ENCODE measurements around the gene KDSR. TPM values are rescaled to one million over a fixed set of nuclear protein-coding genes. Genes with fewer than 3 reads are reported as not detected.

KDSR gene
- total RNA-seq, 1 experiment from 2014 or later, result 29.8 TPM

- no peaks in the 10 kb centered on the region for H3K4me1 ChIP-seq (ENCODE audit: control insufficient read depth, insufficient read depth, low read length)
- no peaks in the 10 kb centered on the region for H3K9me3 ChIP-seq (ENCODE audit: control insufficient read depth, insufficient read depth, low read depth, low read length)
- no peak for DNase-seq (ENCODE audit: low read depth, low spot score)
- H3K27me3 ChIP-seq (ENCODE audit: control insufficient read depth, insufficient read depth, low read length), result no peaks in the 10 kb centered on the region; the same call in none of the 2 replicates
- in situ Hi-C loops (cut with HindIII; ENCODE audit: low pct_unique_long_range_greater_than_20kb, low sequenced_read_pairs) (no loop called here), intact Hi-C loops (cut with micrococcal nuclease; ENCODE audit: unreplicated experiment) (no loop called here)
- H3K27ac ChIP-seq (ENCODE audit: low read length), result no peak overlapping the region
- ATAC-seq, result no peak
- no peaks in the 10 kb centered on the region for H3K36me3 ChIP-seq (ENCODE audit: control insufficient read depth, insufficient read depth, low read length)
- no TSS peak for BruUV-seq (replicated peaks)
- H3K4me3 ChIP-seq (ENCODE audit: low read depth in 2 of 2, low read length in 2 of 2), result no peak overlapping the region
- ChIA-PET POLR2A (no interaction called here), CTCF (interaction anchor here (0.5 kb wide), 1 partner anchor 39 kb away, joined by 6 read pairs; no protein-coding TSS in a partner anchor)
- TF ChIP-seq POLR2AphosphoS5 (IDR thresholded peaks at IDR 0.05; ENCODE audit: low read depth, low read length) (no peak), SIN3A (IDR thresholded peaks at IDR 0.05; ENCODE audit: borderline replicate concordance, insufficient read depth, low read depth, low read length) (no peak), TCF7L2 (IDR thresholded peaks at IDR 0.05; ENCODE audit: low read depth, low read length) (no peak), CTCF (IDR thresholded peaks at IDR 0.05) (no peak), REST (IDR thresholded peaks at IDR 0.05; ENCODE audit: insufficient read depth in 1 of 2, low read depth in 2 of 2, low read length in 1 of 2) (no peak)
Measured at GRCh38 chr18:63282793-63283192, 84.2 kb downstream of the KDSR start.

Other genes with a start within 250 kb of the KDSR start
- 0.72 TPM for gene BCL2, start 47.4 kb downstream of the KDSR start, total RNA-seq (2021; ENCODE audit: unreplicated experiment)
- 44.5 TPM for gene VPS4B, start 55.3 kb upstream of the KDSR start, total RNA-seq (2021; ENCODE audit: unreplicated experiment)
- gene SERPINB5, start 109.8 kb upstream of the KDSR start, total RNA-seq (2021; ENCODE audit: unreplicated experiment), result not detected
- not detected for gene SERPINB12, start 175.2 kb upstream of the KDSR start, total RNA-seq (2021; ENCODE audit: unreplicated experiment)
- not detected for gene SERPINB13, start 220.1 kb upstream of the KDSR start, total RNA-seq (2021; ENCODE audit: unreplicated experiment)